GM18870 (cell line): ENCODE data around the gene RIN1.

Source experiments
- ATAC-seq: cut with Tn5 transposase; IDR thresholded peaks from one replicate; pipeline ENCODE4 v1.9.1; 2021; ENCODE audit warnings: moderate library complexity; ENCODE audit not compliant: unreplicated experiment

RIN1 gene

GRCh38 chr11:66282468-66283455, 53.5 kb downstream of the RIN1 start:
- peak; percentile 67 for ATAC-seq
